PC-3 (cell line): Measurements from ENCODE around the gene GFAP.

Source experiments
- EZH2phosphoT487 ChIP-seq: fragments of 300-600 bp; sonication (generic); IDR thresholded peaks from 2 replicates; pipeline ENCODE4 v1.6.1; 2018; ENCODE audit warnings: mild to moderate bottlenecking, antibody characterized with exemption, low read length, borderline replicate concordance
- TF ChIP-seq, protein P1 (sequence below): fragments of 300-600 bp; sonication (generic); conservative IDR thresholded peaks from 2 replicates; pipeline ENCODE4 v1.5.1; 2017; ENCODE audit warnings: antibody characterized with exemption, low read depth, mild to moderate bottlenecking, low read length

DNA sequence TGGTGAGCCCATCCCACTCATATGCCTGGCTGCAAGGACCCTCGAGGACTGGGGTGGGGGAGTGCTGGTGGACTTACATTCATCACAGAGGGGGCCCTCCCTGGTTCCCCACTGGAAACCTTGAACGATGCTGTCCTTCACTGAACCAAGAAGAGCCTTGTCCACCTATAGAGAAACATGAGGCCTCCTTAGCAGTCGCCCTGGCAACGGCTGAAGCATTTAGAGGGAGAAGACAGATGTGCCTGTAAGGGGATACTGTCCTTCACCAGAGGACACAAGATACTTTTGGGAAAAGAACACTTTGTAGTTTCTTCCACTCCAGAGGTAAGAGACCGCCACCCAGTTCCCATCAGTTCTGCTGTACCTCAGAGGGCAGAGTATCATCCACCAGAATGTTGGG lies 61.1 kb downstream of the GFAP start:
- TF ChIP-seq, protein P1, sequence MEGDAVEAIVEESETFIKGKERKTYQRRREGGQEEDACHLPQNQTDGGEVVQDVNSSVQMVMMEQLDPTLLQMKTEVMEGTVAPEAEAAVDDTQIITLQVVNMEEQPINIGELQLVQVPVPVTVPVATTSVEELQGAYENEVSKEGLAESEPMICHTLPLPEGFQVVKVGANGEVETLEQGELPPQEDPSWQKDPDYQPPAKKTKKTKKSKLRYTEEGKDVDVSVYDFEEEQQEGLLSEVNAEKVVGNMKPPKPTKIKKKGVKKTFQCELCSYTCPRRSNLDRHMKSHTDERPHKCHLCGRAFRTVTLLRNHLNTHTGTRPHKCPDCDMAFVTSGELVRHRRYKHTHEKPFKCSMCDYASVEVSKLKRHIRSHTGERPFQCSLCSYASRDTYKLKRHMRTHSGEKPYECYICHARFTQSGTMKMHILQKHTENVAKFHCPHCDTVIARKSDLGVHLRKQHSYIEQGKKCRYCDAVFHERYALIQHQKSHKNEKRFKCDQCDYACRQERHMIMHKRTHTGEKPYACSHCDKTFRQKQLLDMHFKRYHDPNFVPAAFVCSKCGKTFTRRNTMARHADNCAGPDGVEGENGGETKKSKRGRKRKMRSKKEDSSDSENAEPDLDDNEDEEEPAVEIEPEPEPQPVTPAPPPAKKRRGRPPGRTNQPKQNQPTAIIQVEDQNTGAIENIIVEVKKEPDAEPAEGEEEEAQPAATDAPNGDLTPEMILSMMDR, result no peak
- TF ChIP-seq EZH2phosphoT487, result no peak
